Measurements from ENCODE around the gene KRTAP2-1. TPM values are rescaled to one million over a fixed set of nuclear protein-coding genes. Genes with fewer than 3 reads are reported as not detected.
"Not testable (repeated sequence)": the region's sequence is repeated elsewhere in the genome, so short reads cannot be mapped to it uniquely, and the experiment has no call there.

The KRTAP2-1 gene
- total and polyA plus RNA-seq, 2 of the 13 experiments (the other 11 are each of a cell fraction or from before 2014, with no cell fraction given), result not detected

DNA sequence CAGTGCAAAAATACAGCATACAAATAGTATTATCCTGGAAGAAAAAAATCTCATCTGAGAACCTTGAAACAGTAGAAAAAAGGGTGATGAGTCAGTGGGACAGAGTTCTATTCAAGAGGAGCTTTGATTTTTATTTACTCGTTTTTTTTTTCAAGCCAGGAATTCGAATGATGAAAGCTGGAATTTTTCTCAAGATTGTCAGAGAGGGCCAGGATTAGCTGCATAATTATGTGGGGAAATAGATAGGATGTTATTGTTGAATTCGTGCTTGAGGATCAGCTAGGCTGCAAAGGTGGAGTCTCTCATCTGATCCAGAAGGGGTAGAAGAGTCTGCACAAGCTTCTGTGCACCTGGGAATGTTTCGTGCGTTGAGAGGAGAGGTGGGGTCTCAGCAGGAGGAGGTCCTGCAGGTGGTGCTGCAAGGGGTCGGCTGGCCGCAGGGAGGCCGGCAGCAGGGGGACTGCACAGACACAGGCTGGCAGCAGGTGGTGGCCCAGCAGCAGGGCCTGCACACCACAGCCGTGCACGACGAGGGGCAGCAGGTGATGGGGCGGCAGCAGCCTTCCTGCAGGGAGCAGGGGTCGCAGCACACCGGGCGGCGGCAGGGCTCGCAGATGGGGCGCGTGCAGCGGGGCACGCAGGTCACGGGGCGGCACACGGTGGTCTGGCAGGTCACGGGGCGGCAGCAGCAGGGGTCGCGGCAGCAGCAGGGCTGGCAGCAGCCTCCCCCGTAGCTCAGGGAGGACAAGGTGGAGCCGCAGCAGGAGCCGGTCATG is 12.3 kb upstream of the KRTAP2-1 start (continued):
- TF ChIP-seq HMG20A (CRISPR knock-in tag; IDR thresholded peaks at IDR 0.05; ENCODE audit: borderline replicate concordance) (peak; percentile 97; the same call in 1 of the 2 replicates), HOMEZ (CRISPR knock-in tag; IDR thresholded peaks at IDR 0.05; ENCODE audit: low read depth) (peak; percentile 94), TBX3 (IDR thresholded peaks at IDR 0.05; ENCODE audit: borderline replicate concordance) (peak; percentile 56; the same call in 1 of the 2 replicates), BHLHE40 (IDR thresholded peaks at IDR 0.05; ENCODE audit: low read length) (0 out of 2 replicates have a peak, but pooled peaks have one; percentile 3), ZSCAN9 (CRISPR knock-in tag; IDR thresholded peaks at IDR 0.05; ENCODE audit: borderline replicate concordance) (0 out of 2 replicates have a peak, but pooled peaks have one; percentile 31), FOXA1 (CRISPR knock-in tag; IDR thresholded peaks at IDR 0.05) (0 out of 2 replicates have a peak, but pooled peaks have one; percentile 60), CEBPB (IDR thresholded peaks at IDR 0.05; ENCODE audit: borderline replicate concordance, low read depth, low read length) (peak; percentile 11; the same call in 1 of the 2 replicates), EP300 (IDR thresholded peaks at IDR 0.05; ENCODE audit: low read depth in 2 of 2, low read length in 2 of 2) (peak; percentile 78 to 97), EP300 (CRISPR knock-in tag; IDR thresholded peaks at IDR 0.05; ENCODE audit: borderline replicate concordance) (peak; percentile 86), SOX5 (CRISPR knock-in tag; IDR thresholded peaks at IDR 0.05; ENCODE audit: borderline replicate concordance) (peak; percentile 92), GFI1 (CRISPR knock-in tag; IDR thresholded peaks at IDR 0.05; ENCODE audit: borderline replicate concordance) (peak; percentile 97), ZNF687 (CRISPR knock-in tag; IDR thresholded peaks at IDR 0.05) (peak; percentile 79), CEBPG (CRISPR knock-in tag; IDR thresholded peaks at IDR 0.05) (peak; percentile 59)
- TF ChIP-seq, protein P1, sequence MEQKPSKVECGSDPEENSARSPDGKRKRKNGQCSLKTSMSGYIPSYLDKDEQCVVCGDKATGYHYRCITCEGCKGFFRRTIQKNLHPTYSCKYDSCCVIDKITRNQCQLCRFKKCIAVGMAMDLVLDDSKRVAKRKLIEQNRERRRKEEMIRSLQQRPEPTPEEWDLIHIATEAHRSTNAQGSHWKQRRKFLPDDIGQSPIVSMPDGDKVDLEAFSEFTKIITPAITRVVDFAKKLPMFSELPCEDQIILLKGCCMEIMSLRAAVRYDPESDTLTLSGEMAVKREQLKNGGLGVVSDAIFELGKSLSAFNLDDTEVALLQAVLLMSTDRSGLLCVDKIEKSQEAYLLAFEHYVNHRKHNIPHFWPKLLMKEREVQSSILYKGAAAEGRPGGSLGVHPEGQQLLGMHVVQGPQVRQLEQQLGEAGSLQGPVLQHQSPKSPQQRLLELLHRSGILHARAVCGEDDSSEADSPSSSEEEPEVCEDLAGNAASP (CRISPR knock-in tag; IDR thresholded peaks at IDR 0.05; ENCODE audit: borderline replicate concordance), result 0 out of 2 replicates have a peak, but pooled peaks have one; percentile 22
- TF ChIP-seq, protein P2, sequence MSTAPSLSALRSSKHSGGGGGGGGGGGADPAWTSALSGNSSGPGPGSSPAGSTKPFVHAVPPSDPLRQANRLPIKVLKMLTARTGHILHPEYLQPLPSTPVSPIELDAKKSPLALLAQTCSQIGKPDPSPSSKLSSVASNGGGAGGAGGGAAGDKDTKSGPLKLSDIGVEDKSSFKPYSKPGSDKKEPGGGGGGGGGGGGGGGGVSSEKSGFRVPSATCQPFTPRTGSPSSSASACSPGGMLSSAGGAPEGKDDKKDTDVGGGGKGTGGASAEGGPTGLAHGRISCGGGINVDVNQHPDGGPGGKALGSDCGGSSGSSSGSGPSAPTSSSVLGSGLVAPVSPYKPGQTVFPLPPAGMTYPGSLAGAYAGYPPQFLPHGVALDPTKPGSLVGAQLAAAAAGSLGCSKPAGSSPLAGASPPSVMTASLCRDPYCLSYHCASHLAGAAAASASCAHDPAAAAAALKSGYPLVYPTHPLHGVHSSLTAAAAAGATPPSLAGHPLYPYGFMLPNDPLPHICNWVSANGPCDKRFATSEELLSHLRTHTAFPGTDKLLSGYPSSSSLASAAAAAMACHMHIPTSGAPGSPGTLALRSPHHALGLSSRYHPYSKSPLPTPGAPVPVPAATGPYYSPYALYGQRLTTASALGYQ (CRISPR knock-in tag; IDR thresholded peaks at IDR 0.05), result peak; percentile 91; the same call in 1 of the 2 replicates
- TF ChIP-seq FOXA1 (IDR thresholded peaks at IDR 0.05), result not testable (repeated sequence)
- TF ChIP-seq, protein P3, sequence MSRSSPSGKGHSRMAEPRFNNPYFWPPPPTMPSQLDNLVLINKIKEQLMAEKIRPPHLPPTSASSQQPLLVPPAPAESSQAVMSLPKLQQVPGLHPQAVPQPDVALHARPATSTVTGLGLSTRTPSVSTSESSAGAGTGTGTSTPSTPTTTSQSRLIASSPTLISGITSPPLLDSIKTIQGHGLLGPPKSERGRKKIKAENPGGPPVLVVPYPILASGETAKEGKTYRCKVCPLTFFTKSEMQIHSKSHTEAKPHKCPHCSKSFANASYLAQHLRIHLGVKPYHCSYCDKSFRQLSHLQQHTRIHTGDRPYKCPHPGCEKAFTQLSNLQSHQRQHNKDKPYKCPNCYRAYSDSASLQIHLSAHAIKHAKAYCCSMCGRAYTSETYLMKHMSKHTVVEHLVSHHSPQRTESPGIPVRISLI (CRISPR knock-in tag; IDR thresholded peaks at IDR 0.05; ENCODE audit: borderline replicate concordance), result peak; percentile 97

Measured in HepG2 (cell line).